GM12891 (cell line): Measurements from ENCODE around the gene MAPK8IP2. TPM values are rescaled to one million over a fixed set of nuclear protein-coding genes. Genes with fewer than 3 reads are reported as not detected.

Experiments used
- DNase-seq: peaks from one replicate; pipeline ENCODE4 v3.0.0; 2011; ENCODE audit warnings: low spot score; ENCODE audit not compliant: insufficient read length
- FAIRE-seq: peaks from 2 replicates; lab custom pipeline; 2011; peaks lifted over from hg19 to GRCh38; lab: Jason Lieb, UNC
- PAX5 ChIP-seq: IDR thresholded peaks from 2 replicates; pipeline ENCODE4 v1.6.1; 2011; ENCODE audit warnings: low read length, moderate library complexity, mild to moderate bottlenecking; ENCODE audit not compliant: insufficient read depth, severe bottlenecking
- POLR2A ChIP-seq: IDR thresholded peaks from 2 replicates; pipeline ENCODE4 v1.6.1; 2011; ENCODE audit warnings: low read depth, low read length, control low read depth
- POLR2AphosphoS5 ChIP-seq: IDR thresholded peaks from 2 replicates; pipeline ENCODE4 v1.6.1; 2011; ENCODE audit warnings: low read depth, low read length, control low read depth
- POU2F2 ChIP-seq: IDR thresholded peaks from 2 replicates; pipeline ENCODE4 v1.6.1; 2011; ENCODE audit warnings: low read depth, mild to moderate bottlenecking, control low read depth, low read length, moderate library complexity
- SPI1 ChIP-seq: IDR thresholded peaks from 2 replicates; pipeline ENCODE4 v1.6.1; 2011; ENCODE audit warnings: low read depth, low read length, control low read depth
- TAF1 ChIP-seq: IDR thresholded peaks from 2 replicates; pipeline ENCODE4 v1.6.1; 2011; ENCODE audit warnings: low read depth, low read length, control low read depth
- polyA plus RNA-seq: library from polyadenylated mRNA; unstranded; fragments of >200 nt; gene quantifications from one replicate; pipeline ENCODE4 v1.2.1, GENCODE V29; 2012; ENCODE audit warnings: low read depth, missing spikeins, inconsistent platforms; ENCODE audit not compliant: missing spikeins

MAPK8IP2 gene
- 0.08 TPM for polyA plus RNA-seq

DNA sequence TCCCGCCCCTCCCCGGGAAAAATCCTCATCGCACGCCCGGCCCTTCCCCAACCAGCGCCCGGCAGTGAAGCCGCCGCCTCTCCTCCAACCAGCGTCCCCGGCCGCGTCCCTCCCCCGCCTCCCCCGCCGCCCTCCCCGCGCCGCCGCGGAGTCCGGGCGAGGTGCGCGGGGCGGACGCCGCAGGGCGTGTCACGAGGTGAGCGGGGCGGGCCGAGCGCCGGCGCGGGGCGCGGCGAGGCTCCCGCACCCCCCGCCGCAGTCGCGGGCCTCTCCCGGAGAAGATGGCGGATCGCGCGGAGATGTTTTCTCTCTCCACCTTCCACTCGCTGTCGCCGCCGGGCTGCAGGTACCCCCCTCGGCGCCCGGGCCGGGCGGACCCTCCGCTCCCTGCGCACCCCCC lies at the start of gene MAPK8IP2:
Gene MAPK8IP2, plus strand, starts transcription at position 256 of the 400 bp plus-strand sequence. Its CDS starts 26 bp downstream, at position 282.
- no peak for FAIRE-seq

DNA sequence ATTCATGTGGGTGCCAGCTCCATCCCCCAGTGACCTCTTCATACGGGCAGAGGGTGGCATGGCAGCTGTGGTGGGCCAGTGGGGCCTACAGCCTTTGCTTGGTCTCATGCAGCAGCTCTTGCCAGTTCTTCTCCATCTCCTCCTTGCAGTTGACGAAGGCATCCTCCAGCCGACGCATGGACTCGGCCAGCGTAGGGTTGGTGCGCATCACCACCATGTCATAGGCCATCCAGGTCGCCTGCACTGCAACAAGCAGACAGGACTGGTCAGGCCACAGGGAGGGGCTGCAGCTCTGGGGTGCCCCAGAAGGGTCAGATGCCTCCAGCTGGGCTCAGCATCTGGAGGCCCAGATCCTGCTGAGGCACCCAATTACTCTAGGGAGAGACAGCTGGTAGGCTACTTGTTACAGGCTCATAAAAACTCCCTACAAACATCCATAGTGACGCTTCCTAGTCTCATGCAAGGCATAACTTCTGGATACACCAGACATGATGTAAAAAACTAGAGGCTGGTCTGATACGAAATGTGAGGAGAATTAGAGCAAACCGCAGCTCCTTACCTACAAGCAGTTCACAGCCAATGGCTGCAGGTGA lies 49.3 kb upstream of the MAPK8IP2 start:
- DNase-seq = no peak
- no peak for TF ChIP-seq POLR2AphosphoS5
- TF ChIP-seq SPI1 = no peak
- no peak for TF ChIP-seq PAX5
- no peak for TF ChIP-seq POU2F2
- TF ChIP-seq POLR2A = no peak
- TF ChIP-seq TAF1 = no peak
- FAIRE-seq = no peak

More for the DNA sequence above, at the start of gene MAPK8IP2:
- DNase-seq = peak; percentile 52
- TF ChIP-seq TAF1 (no peak), POU2F2 (no peak), POLR2A (no peak), PAX5 (no peak), SPI1 (no peak), POLR2AphosphoS5 (no peak)

DNA sequence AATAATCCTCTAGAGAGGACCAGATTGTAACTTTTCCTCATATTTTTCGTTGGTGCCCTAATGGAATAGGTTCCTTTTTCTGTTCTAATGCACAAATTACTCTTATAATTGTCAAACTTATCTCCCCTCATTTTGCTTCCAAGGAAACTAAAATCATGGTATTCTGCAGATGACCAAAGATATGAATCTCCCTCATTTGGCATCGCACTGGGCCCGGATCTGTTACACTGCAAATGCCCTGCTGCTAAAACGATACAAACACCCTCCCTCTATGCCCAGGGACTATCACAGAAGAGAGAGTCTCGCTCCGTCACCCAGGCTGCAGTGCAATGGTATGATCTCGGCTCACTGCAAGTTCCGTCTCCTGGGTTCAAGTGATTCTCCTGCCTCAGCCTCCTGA lies 47.3 kb upstream of the MAPK8IP2 start:
- no peak for FAIRE-seq
- DNase-seq = no peak
- TF ChIP-seq SPI1 = no peak
- TF ChIP-seq TAF1 = no peak
- TF ChIP-seq POU2F2 = no peak
- TF ChIP-seq PAX5 = no peak
- TF ChIP-seq POLR2AphosphoS5 = no peak
- TF ChIP-seq POLR2A = no peak

- FAIRE-seq (no peak), DNase-seq (no peak)
- no peak for TF ChIP-seq SPI1
- no peak for TF ChIP-seq POU2F2
- TF ChIP-seq POLR2A = no peak
- TF ChIP-seq PAX5 = no peak
- no peak for TF ChIP-seq POLR2AphosphoS5
- TF ChIP-seq TAF1 = no peak
These were observed 43.9 kb upstream of the MAPK8IP2 start for GRCh38 chr22:50556703-50557102.

DNA sequence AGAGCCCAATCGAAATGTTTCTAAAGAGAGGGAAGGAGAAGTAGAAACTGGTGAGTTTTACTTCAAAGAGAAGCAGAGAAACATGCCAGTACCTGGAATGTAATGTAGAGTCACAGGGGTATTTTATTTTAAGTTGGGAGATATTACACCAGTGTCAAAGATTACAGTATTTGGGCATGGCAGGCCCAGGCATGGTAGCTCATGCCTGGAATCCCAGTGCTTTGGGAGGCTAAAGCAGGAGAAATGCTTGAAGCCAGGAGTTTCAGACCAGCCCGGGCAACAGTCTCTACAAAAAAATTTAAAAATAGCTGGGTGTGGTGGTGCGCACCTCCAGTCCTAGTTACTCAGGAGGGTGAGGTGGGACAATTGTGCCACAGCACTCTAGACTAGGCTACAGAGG lies 40.6 kb upstream of the MAPK8IP2 start:
- FAIRE-seq (no peak), DNase-seq (no peak)
- no peak for TF ChIP-seq POLR2A
- TF ChIP-seq POLR2AphosphoS5 = no peak
- TF ChIP-seq TAF1 = no peak
- no peak for TF ChIP-seq PAX5
- TF ChIP-seq SPI1 = no peak
- TF ChIP-seq POU2F2 = no peak

GRCh38 chr22:50561401-50562358 lies 38.9 kb upstream of the MAPK8IP2 start:
- FAIRE-seq (no peak), DNase-seq (no peak)
- TF ChIP-seq POU2F2 (no peak), TAF1 (no peak), POLR2AphosphoS5 (no peak), POLR2A (no peak), PAX5 (no peak), SPI1 (no peak)

DNA sequence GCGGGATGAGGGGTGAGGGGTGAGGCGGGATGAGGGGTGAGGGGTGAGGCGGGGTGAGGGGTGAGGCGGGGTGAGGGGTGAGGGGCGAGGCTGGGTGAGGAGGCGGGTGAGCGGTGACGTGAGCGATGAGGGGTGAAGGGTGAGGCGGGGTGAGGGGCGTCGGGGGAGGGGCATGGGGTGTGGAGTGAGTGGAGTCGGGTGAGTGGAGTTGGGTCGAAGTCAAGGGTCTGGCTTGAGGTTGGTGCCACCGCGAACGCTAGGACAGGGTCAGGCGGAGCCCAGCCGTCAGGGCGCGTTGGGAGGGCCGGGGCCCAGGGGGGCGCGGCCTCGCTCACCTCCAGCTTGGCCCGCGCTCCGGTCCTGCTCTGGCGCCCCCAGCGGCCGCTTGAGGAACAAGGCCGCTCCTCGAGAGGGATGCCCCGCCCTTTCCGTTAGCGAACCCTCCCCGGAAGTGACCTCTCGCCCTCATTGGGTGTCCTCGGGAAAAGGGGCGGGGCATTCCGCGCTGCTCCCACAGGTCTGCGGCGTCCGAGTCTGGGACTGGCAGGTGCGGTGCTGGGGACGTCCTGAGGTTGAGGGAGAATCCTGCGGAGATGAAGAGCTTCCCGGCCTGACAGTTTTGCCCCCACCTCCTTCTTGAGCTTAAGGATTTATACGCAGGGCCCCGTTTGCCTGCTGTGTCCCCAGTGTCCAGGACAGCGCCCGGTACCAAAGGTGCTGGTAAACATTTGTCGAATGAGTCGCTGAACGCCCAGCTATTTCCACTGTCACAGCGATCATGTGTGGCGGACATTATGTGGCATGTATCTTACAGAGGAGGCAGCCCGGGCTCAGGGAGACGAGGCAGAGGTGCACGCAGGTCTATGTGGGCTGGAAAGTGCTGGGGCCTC lies 37.8 kb upstream of the MAPK8IP2 start, which contains the start of gene SYCE3:
Gene SYCE3, minus strand, starts transcription at position 397 of the 890 bp plus-strand sequence. CDS start 6,514 bp downstream, outside the sequence.
- peak; percentile 98 for FAIRE-seq
- peak; percentile 94 for DNase-seq
- TF ChIP-seq SPI1 (no peak), POLR2A (no peak; the same call in 1 of the 2 replicates), PAX5 (no peak), POLR2AphosphoS5 (no peak), POU2F2 (no peak), TAF1 (no peak)

GRCh38 chr22:50563413-50564160 lies 37.0 kb upstream of the MAPK8IP2 start:
- TF ChIP-seq POLR2AphosphoS5 = no peak
- no peak for TF ChIP-seq TAF1
- no peak for TF ChIP-seq POLR2A
- no peak for TF ChIP-seq POU2F2
- no peak for TF ChIP-seq PAX5
- TF ChIP-seq SPI1 = no peak
- FAIRE-seq = peak; percentile 35
- DNase-seq = no peak
